HG02870 (cell line): ENCODE results near the gene MIS18BP1.
A peak's percentile ranks its signal among the peaks of the same experiment; 100 is the strongest.
"Not testable (repeated sequence)": the region's sequence is repeated elsewhere in the genome, so short reads cannot be mapped to it uniquely, and the experiment has no call there.

Experiments
- ATAC-seq: cut with Tn5 transposase; IDR thresholded peaks from one replicate; pipeline ENCODE4 v1.9.1; 2021; ENCODE audit warnings: mild to moderate bottlenecking, moderate library complexity; ENCODE audit not compliant: unreplicated experiment

Gene MIS18BP1

DNA sequence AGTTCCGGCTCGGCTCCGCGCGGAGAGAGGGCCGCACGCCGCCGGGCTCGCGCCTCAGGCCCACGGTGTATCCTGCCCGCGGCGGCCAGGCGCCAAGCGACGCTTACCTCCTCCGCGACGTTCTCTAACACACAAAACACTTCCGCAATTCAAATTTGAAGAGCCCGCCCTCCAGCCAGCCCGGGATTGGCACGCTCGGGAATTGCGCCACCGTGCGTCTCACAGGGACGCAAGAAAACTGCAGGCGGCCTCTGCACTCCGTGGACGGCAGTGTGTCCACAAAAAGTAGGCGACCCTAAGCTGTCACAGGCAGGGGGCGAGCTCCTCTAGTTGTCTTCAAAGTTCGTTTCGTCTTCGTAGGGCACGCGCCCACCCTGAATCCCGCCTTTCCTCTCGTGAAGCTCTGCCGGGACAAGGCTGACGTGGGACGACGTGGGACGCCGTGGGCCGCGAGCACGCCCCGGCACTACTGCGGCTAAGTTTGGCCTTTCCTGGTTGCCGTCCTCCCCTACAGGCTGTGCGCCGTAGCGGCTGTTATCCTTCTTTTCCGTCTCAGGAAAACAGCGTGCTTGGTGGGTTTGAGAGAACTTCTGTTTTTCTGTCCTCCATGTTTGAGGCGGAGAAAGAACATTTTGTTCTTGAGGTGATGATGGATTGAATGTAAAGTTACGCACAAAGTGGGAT, at the start of gene MIS18BP1:
Gene MIS18BP1 (minus strand): TSS at position 133 of the 684 bp plus-strand sequence. CDS start 5,916 bp downstream, outside the sequence.
- peak; percentile 73 for ATAC-seq

- no peak for ATAC-seq
Measured at GRCh38 chr14:45298423-45299117, 45.6 kb upstream of the MIS18BP1 start.

GRCh38 chr14:45294796-45295195, 41.8 kb upstream of the MIS18BP1 start:
- ATAC-seq: not testable (repeated sequence)

DNA sequence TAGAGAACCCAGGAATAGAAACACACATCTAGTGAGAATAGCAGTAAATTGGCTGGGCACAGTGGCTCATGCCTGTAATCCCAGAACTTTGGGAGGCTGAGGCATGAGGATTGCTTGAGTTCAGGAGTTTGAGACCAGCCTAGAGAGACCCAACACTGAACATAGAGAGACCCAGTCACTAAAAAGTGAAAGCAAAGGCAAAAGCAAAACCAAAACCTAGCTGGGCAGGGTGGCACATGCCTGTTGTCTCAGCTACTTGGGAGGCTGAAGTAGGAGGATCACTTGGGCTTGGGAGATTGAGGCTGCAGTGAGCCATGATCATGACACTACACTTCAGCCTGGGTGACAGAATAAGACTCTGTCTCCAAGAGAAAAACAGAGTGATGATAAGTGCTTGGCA, 37.5 kb upstream of the MIS18BP1 start:
- no peak for ATAC-seq

DNA sequence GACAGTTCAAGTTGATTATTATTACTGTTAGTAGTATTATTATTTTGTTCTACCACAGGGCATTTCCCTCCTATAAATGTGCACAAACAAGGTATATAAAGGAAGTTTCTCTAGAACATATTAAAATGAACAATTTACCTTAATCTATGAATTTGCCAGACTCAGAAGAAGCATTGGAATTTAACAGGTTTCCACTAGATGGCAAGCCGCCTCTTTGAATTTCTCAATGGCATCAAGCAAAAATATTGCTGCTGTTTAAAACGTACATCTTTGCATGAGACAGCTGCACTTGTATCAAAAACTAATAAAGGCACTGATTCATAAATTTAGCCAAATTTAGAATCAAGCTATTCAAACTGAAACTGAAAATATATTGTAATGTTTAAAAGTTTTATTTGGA, 34.6 kb upstream of the MIS18BP1 start:
- ATAC-seq: no peak

GRCh38 chr14:45284802-45285201, 31.8 kb upstream of the MIS18BP1 start:
- ATAC-seq: no peak

- not testable (repeated sequence) for ATAC-seq
Measured at GRCh38 chr14:45281731-45282400, 28.9 kb upstream of the MIS18BP1 start.

DNA sequence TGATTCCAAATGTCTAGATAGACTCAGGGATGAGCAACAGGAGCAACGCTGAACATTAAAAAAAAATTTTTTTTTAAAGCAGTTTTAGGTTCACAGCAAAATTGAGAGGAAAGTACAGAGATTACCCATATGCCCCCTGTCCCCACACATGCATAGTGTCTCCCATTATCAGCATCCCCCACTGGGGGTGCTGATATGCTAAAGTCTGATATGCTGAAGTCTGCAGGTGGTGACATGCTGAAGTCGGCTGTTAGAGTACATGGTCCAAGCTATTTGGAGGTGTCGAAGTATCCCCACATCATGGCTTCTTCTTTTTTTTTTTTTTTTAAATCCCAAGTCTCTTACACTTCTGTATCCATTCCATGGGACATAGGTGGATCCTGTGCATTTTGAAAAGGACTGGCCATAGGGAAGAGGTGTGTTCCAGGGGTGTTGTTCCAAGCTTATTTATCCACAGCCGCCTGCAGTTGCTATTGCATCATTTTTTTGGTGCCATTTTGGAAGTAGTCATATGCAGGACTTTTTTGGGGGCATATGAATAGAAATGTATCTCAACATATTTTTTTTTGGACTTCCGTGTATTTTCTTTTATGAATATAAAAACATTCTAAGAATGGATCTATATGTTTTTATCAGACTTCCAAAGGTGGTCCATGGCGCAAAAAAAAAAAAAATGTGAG, 19.0 kb upstream of the MIS18BP1 start:
- no peak for ATAC-seq

DNA sequence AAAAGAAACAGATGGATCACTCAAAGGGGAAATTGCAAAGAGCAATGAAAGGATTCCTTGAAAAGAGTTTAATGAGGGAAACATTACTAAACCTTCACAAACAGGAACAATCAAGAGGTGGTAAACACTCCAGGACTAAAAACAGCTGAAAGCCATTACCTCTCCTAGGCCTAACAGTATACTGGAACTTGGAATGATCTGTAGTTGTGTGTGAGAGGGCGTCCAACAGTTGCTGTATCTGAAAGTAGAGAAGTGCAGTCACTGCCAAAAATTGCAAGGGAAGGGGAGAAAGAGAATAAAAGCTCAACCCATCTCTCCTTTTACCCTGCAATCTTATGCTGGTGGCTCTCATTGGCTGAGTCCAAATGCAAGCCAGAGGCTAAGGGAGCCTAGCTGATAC, 17.0 kb upstream of the MIS18BP1 start:
- no peak for ATAC-seq

- ATAC-seq: no peak
Measured at GRCh38 chr14:45267071-45267470, 14.1 kb upstream of the MIS18BP1 start.

DNA sequence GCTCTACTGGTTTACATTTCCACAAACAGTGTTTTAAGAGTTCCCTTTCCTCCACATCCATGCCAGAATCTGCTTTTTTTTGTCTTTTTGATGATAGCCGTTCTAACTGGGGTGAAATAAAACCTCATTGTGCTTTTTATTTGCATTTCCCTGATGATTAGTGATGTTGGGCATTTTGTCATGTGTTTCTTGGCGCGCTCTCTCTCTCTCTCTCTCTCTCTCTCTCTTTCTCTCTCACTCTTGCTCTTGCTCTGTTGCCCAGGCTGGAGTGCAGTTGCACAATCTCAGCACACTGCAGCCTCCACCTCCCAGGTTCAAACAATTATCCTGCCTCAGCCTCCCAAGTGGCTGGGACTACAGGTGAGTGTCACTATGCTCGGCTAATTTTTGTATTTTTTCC, 9.6 kb upstream of the MIS18BP1 start:
- no peak for ATAC-seq

GRCh38 chr14:45261209-45261608, 8.2 kb upstream of the MIS18BP1 start:
- no peak for ATAC-seq

- ATAC-seq: no peak
Measured at GRCh38 chr14:45258805-45259204, 5.8 kb upstream of the MIS18BP1 start.

- ATAC-seq: no peak
Measured at GRCh38 chr14:45258073-45258472, 5.1 kb upstream of the MIS18BP1 start.

GRCh38 chr14:45254771-45255170, 1.8 kb upstream of the MIS18BP1 start:
- no peak for ATAC-seq

DNA sequence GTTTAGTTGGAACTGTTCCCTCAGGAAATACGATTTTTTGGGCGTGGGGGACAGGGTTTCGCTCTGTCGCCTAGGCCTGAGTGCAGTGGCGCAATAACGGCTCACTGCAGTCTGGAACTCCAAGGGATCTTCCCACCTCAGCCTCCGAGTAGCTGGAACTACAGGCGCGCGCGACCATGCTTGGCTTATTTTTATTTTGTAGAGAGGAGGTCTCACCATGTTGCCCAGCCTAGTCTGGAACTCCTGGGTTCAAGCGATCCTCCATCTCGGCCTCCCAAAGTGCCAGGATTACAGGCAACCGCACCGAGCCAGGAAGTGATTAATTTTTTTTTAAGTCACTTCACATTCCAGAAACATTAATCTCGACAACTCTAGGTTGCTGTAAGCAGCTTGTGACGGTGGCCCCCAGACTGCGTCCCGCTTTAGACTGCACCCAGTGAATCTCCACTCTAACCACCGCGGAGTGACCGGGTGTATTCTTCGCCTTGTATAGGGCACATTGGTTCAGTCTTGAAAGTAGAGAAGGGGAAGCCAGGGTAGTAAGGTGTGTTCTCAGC, 830 bp upstream of the MIS18BP1 start:
- ATAC-seq: no peak

DNA sequence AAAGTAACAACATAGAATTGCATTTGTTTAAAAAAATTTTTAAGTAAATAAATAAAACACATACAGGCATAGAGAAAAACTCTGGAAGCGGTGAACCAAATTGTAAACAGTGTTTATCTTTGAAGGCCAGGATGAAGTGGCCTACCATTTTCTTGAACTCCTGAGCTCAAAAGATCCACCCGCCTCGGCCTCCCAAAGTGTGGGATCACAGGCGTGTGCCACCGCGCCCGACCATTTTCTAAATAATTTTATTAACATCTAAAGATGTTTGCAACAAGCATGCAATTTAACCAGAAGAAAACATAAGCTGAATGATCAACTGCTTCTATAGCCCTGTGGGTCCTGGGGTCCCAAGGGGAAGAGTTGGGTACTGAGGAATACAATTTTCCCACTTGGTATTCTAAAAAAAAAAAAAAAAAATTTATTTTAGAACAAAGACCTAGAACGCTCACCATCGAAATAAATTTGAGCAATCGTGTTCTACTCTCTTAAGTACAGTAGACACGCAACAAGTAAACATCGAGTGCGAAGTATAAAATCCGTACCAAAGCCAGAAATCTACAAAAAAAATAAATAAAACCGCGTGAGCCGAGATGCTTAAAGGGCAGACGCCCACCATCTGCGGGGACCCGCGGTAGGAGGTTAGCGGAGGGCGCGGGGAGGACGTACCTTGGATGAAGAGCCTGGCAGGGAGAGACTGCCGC, 484 bp downstream of the MIS18BP1 start:
- no peak for ATAC-seq

- peak; percentile 53 for ATAC-seq
Measured at GRCh38 chr14:45251912-45252311, 1.1 kb downstream of the MIS18BP1 start.

- ATAC-seq: peak; percentile 24
Measured at GRCh38 chr14:45249856-45250575, 3.0 kb downstream of the MIS18BP1 start.

DNA sequence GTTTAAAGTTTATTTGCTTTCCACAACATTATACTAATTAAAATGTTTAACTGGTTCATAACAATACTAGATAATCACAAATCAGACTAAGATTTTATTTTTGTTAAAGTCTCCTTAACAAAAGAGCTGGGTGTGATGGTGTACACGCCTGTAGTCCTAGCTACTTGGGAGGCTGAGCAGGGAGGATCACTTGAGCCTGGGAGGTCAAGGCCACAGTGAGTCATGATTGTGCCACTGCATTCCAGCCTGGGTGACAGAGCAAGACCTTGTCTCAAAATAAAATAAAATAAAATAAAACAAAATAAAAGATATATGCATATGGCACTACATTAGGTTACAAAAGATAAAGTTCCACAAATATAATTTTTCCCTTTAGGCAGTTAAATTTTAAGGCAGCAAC, 5.6 kb downstream of the MIS18BP1 start:
- ATAC-seq: no peak
